ENCODE data around the gene SERPINA4.

The SERPINA4 gene

GRCh38 chr14:94560751-94561655 lies at the start of gene SERPINA4:
Gene SERPINA4, plus strand, starts transcription at chr14:94561442. Its CDS starts 2,041 bp downstream, at chr14:94563483.
- no peak for DNase-seq

GRCh38 chr14:94514351-94514750 lies 46.9 kb upstream of the SERPINA4 start:
- no peak for DNase-seq

- DNase-seq: no peak
Observed at GRCh38 chr14:94515426-94515825, 45.8 kb upstream of the SERPINA4 start.

- no peak for DNase-seq
Observed at GRCh38 chr14:94515856-94516255, 45.4 kb upstream of the SERPINA4 start.

GRCh38 chr14:94517248-94517640 lies 44.0 kb upstream of the SERPINA4 start:
- DNase-seq: no peak

GRCh38 chr14:94517641-94518257 lies 43.5 kb upstream of the SERPINA4 start:
- DNase-seq: no peak

GRCh38 chr14:94521375-94522114 lies 39.7 kb upstream of the SERPINA4 start:
- no peak for DNase-seq

GRCh38 chr14:94522115-94522724 lies 39.0 kb upstream of the SERPINA4 start:
- DNase-seq: no peak

- DNase-seq: no peak
Observed at GRCh38 chr14:94523265-94523664, 38.0 kb upstream of the SERPINA4 start.

- no peak for DNase-seq
Observed at GRCh38 chr14:94524093-94524492, 37.1 kb upstream of the SERPINA4 start.

GRCh38 chr14:94531187-94531586 lies 30.1 kb upstream of the SERPINA4 start:
- DNase-seq: no peak

- no peak for DNase-seq
Observed at GRCh38 chr14:94532447-94532846, 28.8 kb upstream of the SERPINA4 start.

- DNase-seq: no peak
Observed at GRCh38 chr14:94535506-94535905, 25.7 kb upstream of the SERPINA4 start.

GRCh38 chr14:94536836-94537235 lies 24.4 kb upstream of the SERPINA4 start:
- no peak for DNase-seq

GRCh38 chr14:94538070-94538740 lies 23.0 kb upstream of the SERPINA4 start:
- DNase-seq: no peak

- DNase-seq: no peak
Observed at GRCh38 chr14:94539181-94539580, 22.1 kb upstream of the SERPINA4 start.

GRCh38 chr14:94540031-94540794 lies 21.0 kb upstream of the SERPINA4 start:
- no peak for DNase-seq

- no peak for DNase-seq
Observed at GRCh38 chr14:94541234-94541975, 19.8 kb upstream of the SERPINA4 start.

GRCh38 chr14:94542111-94542810 lies 19.0 kb upstream of the SERPINA4 start:
- no peak for DNase-seq

- DNase-seq: no peak
Observed at GRCh38 chr14:94542811-94543440, 18.3 kb upstream of the SERPINA4 start.
